ENCODE results near the gene DCN.

DCN gene

GRCh38 chr12:91099341-91099740, 83.3 kb downstream of the DCN start:
- DNase-seq, result no peak

- DNase-seq, result no peak
These were observed 83.7 kb downstream of the DCN start for GRCh38 chr12:91098941-91099340.

GRCh38 chr12:91098461-91098860, 84.2 kb downstream of the DCN start:
- no peak for DNase-seq

- no peak for DNase-seq
These were observed 87.7 kb downstream of the DCN start for GRCh38 chr12:91094957-91095356.

- no peak for DNase-seq
These were observed 88.5 kb downstream of the DCN start for GRCh38 chr12:91094032-91094662.

- DNase-seq, result no peak
These were observed 89.3 kb downstream of the DCN start for GRCh38 chr12:91093341-91093740.

GRCh38 chr12:91091916-91092715, 90.5 kb downstream of the DCN start:
- DNase-seq, result no peak
